ENCODE measurements around the gene SLC30A3.
A peak's percentile ranks its signal among the peaks of the same experiment; 100 is the strongest.
"Not testable (repeated sequence)": the region's sequence is repeated elsewhere in the genome, so short reads cannot be mapped to it uniquely, and the experiment has no call there.

SLC30A3 gene

GRCh38 chr2:27262379-27263286 lies at the start of gene SLC30A3:
SLC30A3 (minus strand) TSS chr2:27263047; CDS start chr2:27262906, 141 bp downstream.
- DNase-seq: peak; percentile 84

DNA sequence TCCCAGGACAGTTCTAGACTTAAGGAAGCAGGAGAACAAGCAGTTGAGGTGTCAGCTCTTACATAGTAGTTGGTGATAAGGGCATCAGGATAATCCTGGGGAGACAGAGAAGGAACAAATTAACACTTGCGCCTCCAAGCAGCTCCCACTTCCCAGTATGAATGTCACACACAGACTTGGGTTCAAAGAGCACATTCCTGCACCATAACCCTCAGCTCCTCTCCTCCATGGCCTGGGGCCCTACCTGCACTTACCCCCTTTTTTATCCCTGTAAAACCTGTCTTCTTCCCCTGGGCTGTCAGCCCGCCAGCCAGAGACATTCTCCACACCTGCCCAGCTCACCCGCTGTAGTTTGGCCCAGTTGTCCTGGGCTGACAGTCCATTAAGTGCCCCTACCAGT lies 49.3 kb upstream of the SLC30A3 start:
- no peak for DNase-seq

DNA sequence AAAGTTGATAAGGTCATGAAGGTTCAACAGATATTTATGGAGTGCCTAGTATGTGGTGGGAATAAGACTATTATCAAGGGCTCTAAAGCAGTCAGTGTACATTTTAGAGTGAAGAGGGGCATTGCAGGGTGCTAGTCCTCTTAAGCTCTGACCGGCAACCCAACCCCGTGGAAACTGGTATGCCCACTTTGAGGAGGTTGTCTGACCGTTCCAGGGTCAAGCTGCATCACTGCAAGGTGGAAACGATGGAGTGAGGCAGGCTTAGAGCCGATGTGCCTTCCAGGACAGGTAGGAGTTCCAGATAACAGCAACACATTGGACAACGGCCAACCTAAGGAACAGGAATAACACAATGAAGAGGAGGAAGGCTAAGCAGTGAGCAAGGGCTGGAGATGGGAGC lies 46.8 kb upstream of the SLC30A3 start:
- DNase-seq: no peak

DNA sequence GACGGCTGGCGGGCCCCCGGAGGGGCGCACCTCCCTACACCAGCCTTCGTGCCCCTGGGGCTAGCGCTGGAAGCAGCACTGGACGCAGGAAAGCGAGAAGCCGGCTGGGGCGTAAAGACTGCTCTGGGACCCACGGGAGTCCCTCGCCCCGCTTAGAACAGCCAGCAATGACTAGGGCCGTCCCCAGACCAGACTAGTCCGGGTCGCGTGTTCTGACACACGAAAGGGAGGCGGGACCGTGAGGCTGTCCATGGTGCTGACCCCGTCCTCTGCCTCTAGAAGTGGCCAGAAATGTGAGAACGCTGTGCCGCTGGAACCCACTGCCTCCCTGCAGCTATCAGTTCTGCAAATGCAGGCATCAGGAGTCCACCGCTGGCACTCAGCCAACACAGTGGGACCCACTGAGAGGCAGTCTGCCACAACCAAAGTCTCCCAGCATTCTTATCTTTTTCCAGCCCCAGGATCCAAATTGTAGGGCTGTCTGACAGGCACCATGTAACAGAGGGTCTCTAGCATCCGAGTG lies 45.6 kb upstream of the SLC30A3 start, which contains the start of gene UCN:
UCN (minus strand) TSS at position 87 of the 523 bp plus-strand sequence. CDS start 550 bp downstream, outside the sequence.
- DNase-seq: no peak

GRCh38 chr2:27307545-27308358 lies 44.9 kb upstream of the SLC30A3 start:
- DNase-seq: no peak

- no peak for DNase-seq
These were observed 44.4 kb upstream of the SLC30A3 start for GRCh38 chr2:27307287-27307544.

- DNase-seq: peak; percentile 74
These were observed 43.9 kb upstream of the SLC30A3 start for GRCh38 chr2:27306573-27307286.

DNA sequence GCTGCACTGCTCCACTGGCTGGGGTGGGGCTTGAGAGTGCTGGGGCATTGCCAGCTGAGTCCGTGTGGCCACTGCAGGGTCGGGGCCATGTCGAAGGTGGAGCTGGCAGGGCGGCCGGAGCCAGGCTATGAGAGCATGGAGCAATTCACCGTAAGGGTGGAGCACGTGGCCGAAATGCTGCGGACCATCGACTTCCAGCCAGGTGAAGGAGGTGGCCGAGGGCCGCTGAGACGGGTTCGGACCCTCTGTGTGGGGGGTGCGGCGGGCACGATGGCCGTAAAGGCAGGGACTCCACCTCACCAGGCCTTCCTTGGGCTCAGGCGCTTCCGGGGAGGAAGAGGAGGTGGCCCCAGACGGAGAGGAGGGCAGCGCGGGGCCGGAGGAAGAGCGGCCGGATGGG lies 43.3 kb upstream of the SLC30A3 start:
- no peak for DNase-seq

- no peak for DNase-seq
These were observed 42.7 kb upstream of the SLC30A3 start for GRCh38 chr2:27305516-27305915.

GRCh38 chr2:27304488-27305240 lies 41.8 kb upstream of the SLC30A3 start:
- no peak for DNase-seq

DNA sequence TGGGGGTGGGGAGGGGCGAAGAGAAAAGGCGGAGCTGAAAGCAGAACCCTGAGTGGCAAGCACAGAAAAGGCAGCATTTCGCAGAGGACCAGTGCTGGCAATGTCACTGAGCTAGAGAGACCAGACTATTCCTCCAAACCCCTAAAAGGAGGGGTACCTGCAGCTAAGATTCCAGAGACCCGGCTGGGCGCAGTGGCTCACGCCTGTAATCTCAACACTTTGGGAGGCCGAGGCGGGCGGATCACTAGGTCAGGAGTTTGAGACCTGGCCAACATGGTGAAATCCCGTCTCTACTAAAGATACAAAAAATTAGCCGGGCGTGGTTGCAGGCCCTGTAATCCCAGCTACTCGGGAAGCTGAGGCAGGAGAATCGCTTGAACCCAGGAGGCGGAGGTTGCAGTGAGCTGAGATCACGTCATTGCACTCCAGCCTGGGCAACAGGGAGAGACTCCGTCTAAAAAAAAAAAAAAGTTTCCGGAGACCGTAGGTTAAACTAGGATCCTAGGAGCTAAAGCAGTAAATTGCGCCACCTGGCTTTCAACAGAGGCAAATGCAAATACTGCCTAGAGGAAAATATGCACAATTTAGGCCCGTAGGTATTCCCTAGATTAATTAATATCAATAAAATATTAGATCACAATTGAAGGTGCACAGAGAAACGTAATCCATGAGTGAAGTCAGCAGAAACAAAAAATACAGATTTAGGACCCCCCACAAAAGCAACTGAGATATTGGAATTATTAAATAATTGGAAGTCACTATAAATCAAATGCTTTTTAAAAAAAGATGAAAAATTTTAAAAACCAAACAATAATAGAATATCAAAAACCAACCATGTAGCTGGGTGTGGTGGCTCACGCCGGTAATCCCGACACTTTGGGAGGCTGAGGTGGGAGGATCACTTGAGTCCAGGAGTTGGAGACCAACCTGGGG lies 40.5 kb upstream of the SLC30A3 start:
- peak; percentile 59 for DNase-seq

GRCh38 chr2:27300606-27301005 lies 37.8 kb upstream of the SLC30A3 start:
- DNase-seq: not testable (repeated sequence)

GRCh38 chr2:27298391-27299080 lies 35.7 kb upstream of the SLC30A3 start:
- no peak for DNase-seq

DNA sequence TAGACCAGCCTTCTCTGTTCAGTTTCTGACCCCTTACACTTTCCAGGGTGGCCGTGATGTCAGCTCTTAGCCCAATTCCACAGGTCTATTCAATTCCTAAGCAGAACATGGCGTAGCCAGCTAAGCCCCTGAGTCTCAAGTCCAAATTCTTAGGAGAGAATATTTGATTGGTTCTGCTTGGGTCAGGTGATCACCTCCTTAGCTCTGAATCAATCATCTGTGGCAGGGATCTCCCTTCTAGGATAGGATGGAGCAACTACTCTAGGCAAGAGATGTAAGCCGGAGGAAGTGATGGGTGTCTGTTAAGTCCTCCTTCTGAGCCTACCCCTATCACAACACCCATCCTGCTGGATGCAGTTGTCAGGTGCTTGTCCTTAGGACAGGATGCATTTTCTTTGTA lies 34.3 kb upstream of the SLC30A3 start:
- no peak for DNase-seq

DNA sequence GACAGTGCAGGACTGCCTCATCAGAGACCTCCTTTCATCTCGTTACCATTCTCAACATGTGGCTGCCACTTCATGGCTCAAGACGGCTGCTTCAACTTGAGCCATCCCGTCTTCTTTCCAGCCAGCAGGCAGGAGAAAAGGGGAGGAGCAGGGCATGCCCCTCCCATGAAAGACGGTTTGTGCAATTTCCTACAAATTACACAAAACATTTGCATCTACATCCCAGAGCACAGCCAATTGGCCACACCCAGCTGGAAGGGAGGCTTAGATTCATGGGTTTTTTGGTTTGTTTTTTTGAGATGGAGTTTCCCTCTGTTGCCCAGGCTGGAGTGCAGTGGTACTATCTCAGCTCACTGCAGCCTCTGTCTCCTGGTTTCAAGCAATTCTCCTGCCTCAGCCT lies 33.6 kb upstream of the SLC30A3 start:
- DNase-seq: no peak

GRCh38 chr2:27294928-27295327 lies 32.1 kb upstream of the SLC30A3 start:
- no peak for DNase-seq

GRCh38 chr2:27291865-27292264 lies 29.0 kb upstream of the SLC30A3 start:
- no peak for DNase-seq

DNA sequence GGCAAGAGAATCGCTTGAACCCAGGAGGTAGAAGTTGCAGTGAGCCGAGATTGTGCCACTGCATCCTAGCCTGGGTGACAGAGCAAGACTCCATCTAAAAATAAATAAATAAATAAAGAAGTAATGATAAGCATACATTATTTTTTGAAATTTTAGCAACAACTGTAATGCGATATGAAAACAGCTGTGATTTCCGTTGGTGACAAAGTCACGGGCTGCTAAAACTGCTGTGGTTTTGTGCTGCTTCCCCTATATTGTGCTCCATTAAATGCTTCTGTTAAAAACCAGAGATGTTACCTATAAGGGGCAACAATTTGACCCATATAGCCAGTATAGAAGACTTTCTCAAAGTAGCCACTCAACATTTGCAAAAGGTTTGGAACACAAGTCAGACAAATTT lies 27.7 kb upstream of the SLC30A3 start:
- no peak for DNase-seq

DNA sequence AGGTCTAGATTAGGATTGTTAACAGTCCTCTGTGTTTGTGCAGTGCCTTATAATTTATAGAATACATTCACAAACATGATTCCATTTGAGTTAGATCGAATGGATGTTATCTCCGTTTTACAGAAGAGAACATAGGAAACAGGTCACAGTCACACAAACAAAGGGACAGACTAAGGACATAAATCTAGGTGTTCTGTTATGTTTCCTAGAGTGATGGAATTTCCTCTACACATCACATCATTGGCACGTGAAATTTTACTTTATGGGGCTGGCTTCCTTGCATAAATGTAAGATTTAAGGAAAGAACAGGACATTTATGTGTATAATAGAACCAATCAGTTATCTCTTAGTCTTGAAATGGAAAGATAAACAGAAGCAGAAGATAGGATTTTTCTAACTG lies 25.8 kb upstream of the SLC30A3 start:
- no peak for DNase-seq

- DNase-seq: no peak
These were observed 22.6 kb upstream of the SLC30A3 start for GRCh38 chr2:27285481-27285880.

DNA sequence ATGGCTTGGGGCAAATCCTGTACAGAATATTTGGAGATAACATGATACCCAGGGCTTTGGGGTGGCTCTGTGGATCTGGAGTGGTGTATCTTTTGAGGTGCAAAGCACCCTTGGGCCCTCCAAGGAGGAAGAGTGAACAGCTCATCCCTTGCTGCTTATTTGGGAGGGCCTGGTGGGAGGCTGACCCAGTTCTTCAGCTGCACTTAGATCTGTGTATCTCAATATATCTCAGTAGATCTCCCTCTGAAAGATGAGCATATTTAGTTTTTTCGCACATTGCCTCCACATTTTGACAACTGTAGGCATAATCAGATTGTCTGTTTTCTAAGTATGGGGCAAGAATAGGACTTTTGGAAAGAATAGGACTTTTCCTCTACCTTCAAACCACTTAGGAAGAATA lies 22.1 kb upstream of the SLC30A3 start:
- no peak for DNase-seq

Data from activated CD8-positive, alpha-beta memory T cell treated with anti-CD3 and anti-CD28 coated beads, Interleukin-2, amount 50 U/mL, for 48 hours (primary cell).